Activated CD4-positive, alpha-beta T cell treated with anti-CD3 and anti-CD28 coated beads, Interleukin-2, amount 50 U/mL, for 48 hours (primary cell): ENCODE data around the gene BNC2.

Source experiments
- DNase-seq, 2 experiments: peaks; one replicate each; pipeline ENCODE4 v3.0.0-alpha.2; 2020

BNC2 gene

GRCh38 chr9:16668734-16669295, 201.7 kb downstream of the BNC2 start:
- no peak for DNase-seq

- DNase-seq, result no peak
Measured at GRCh38 chr9:16664211-16664610, 206.3 kb downstream of the BNC2 start.

GRCh38 chr9:16661816-16662215, 208.7 kb downstream of the BNC2 start:
- no peak for DNase-seq

- DNase-seq, result no peak
Measured at GRCh38 chr9:16659096-16659495, 211.4 kb downstream of the BNC2 start.

- no peak for DNase-seq
Measured at GRCh38 chr9:16656432-16657169, 213.9 kb downstream of the BNC2 start.

GRCh38 chr9:16654596-16655126, 215.8 kb downstream of the BNC2 start:
- DNase-seq, result no peak

GRCh38 chr9:16653491-16654399, 216.7 kb downstream of the BNC2 start:
- no peak for DNase-seq

GRCh38 chr9:16652582-16652981, 217.9 kb downstream of the BNC2 start:
- DNase-seq, result no peak

- DNase-seq, result no peak
Measured at GRCh38 chr9:16651446-16651964, 219.0 kb downstream of the BNC2 start.

- no peak for DNase-seq
Measured at GRCh38 chr9:16645970-16646369, 224.5 kb downstream of the BNC2 start.

GRCh38 chr9:16642421-16643109, 227.9 kb downstream of the BNC2 start:
- DNase-seq, result no peak

GRCh38 chr9:16640649-16641048, 229.8 kb downstream of the BNC2 start:
- DNase-seq, result no peak

- DNase-seq, result no peak
Measured at GRCh38 chr9:16639644-16640043, 230.8 kb downstream of the BNC2 start.

GRCh38 chr9:16637911-16638310, 232.6 kb downstream of the BNC2 start:
- no peak for DNase-seq

- DNase-seq, result no peak
Measured at GRCh38 chr9:16637218-16637617, 233.3 kb downstream of the BNC2 start.

- no peak for DNase-seq
Measured at GRCh38 chr9:16633794-16634193, 236.7 kb downstream of the BNC2 start.

- DNase-seq, result no peak
Measured at GRCh38 chr9:16628413-16628812, 242.1 kb downstream of the BNC2 start.

GRCh38 chr9:16627967-16628366, 242.5 kb downstream of the BNC2 start:
- DNase-seq, result no peak

- no peak for DNase-seq
Measured at GRCh38 chr9:16627521-16627920, 242.9 kb downstream of the BNC2 start.

- DNase-seq, result no peak
Measured at GRCh38 chr9:16626577-16627130, 243.8 kb downstream of the BNC2 start.

GRCh38 chr9:16625811-16626210, 244.7 kb downstream of the BNC2 start:
- no peak for DNase-seq

- no peak for DNase-seq
Measured at GRCh38 chr9:16625161-16625631, 245.3 kb downstream of the BNC2 start.
